Hepatocyte (in vitro differentiated cells): ENCODE measurements around the gene NTRK1.
"Not testable (repeated sequence)": the region's sequence is repeated elsewhere in the genome, so short reads cannot be mapped to it uniquely, and the experiment has no call there.

Experiments used
- EZH2 ChIP-seq: fragments of 200-600 bp; sonication (generic); IDR thresholded peaks from 2 replicates; pipeline ENCODE4 v1.6.1; 2016; ENCODE audit warnings: antibody characterized with exemption, mild to moderate bottlenecking, borderline replicate concordance
- EZH2phosphoT487 ChIP-seq: fragments of 200-600 bp; sonication (generic); IDR thresholded peaks from one replicate; pipeline ENCODE4 v1.6.1; 2018; ENCODE audit warnings: antibody characterized with exemption, mild to moderate bottlenecking, low read depth, moderate library complexity; ENCODE audit not compliant: unreplicated experiment, severe bottlenecking
- TF ChIP-seq, protein P1 (sequence below): fragments of 200-600 bp; sonication (generic); IDR thresholded peaks from 2 replicates; pipeline ENCODE4 v1.5.1; 2016; ENCODE audit warnings: antibody characterized with exemption, mild to moderate bottlenecking; ENCODE audit not compliant: poor library complexity

DNA sequence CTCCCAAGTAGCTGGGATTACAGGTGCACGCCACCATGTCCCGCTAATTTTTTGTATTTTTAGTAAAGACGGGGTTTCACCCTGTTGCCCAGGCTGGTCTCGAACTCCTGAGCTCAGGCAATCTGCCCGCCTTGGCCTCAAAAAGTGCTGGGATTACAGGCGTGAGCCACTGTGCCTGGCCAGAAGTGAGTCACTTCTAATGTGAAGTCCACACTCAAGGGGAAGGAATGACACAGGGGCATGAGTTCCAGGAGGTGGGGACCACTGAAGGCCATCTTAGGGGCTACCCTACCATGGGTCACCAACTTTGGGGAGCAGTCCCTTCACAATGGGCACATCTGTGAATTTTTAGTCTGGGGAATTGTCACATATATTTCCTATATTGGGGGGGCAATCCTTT lies 66.0 kb downstream of the NTRK1 start:
- TF ChIP-seq, protein P1, sequence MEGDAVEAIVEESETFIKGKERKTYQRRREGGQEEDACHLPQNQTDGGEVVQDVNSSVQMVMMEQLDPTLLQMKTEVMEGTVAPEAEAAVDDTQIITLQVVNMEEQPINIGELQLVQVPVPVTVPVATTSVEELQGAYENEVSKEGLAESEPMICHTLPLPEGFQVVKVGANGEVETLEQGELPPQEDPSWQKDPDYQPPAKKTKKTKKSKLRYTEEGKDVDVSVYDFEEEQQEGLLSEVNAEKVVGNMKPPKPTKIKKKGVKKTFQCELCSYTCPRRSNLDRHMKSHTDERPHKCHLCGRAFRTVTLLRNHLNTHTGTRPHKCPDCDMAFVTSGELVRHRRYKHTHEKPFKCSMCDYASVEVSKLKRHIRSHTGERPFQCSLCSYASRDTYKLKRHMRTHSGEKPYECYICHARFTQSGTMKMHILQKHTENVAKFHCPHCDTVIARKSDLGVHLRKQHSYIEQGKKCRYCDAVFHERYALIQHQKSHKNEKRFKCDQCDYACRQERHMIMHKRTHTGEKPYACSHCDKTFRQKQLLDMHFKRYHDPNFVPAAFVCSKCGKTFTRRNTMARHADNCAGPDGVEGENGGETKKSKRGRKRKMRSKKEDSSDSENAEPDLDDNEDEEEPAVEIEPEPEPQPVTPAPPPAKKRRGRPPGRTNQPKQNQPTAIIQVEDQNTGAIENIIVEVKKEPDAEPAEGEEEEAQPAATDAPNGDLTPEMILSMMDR, result not testable (repeated sequence)
- TF ChIP-seq EZH2, EZH2phosphoT487: not testable (repeated sequence)
